ENCODE measurements around the gene CILP. TPM values are rescaled to one million over a fixed set of nuclear protein-coding genes. Genes with fewer than 3 reads are reported as not detected.

CILP gene
- total and polyA plus RNA-seq, 2 of the 13 experiments (the other 11 are each of a cell fraction or from before 2014, with no cell fraction given) = 0.03 TPM; not detected in 1

- Histone ChIP-seq H3K27ac (ENCODE audit: extremely low read length, insufficient read depth, low read length) (no peak overlapping the region), H3K4me1 (ENCODE audit: insufficient read depth, low read length) (peaks cover 23% of the 10 kb centered on the region; the same call in 1 of the 2 replicates), H3K27me3 (ENCODE audit: control insufficient read depth in 1 of 2, insufficient read depth in 2 of 2, low read length in 2 of 2) (no peaks in the 10 kb centered on the region; a peak in 1 of 5 replicates), H3K36me3 (replicated peaks in 1 of 2; ENCODE audit: control insufficient read depth in 1 of 2, insufficient read depth in 2 of 2, low read length in 2 of 2) (no peaks in the 10 kb centered on the region), H3K4me2 (ENCODE audit: low read depth, low read length) (no peak overlapping the region), H2AFZ (ENCODE audit: low read length) (no peak overlapping the region), H3K9ac (ENCODE audit: insufficient read depth, low read depth, low read length) (no peak overlapping the region), H3K79me2 (ENCODE audit: insufficient read depth, low read length) (no peaks in the 10 kb centered on the region), H3K4me3 (replicated peaks in 1 of 3; ENCODE audit: insufficient read depth in 1 of 3, low read depth in 2 of 3, low read length in 3 of 3) (no peak overlapping the region), H4K20me1 (ENCODE audit: insufficient read depth, low read length) (no peaks in the 10 kb centered on the region), H3K9me3 (ENCODE audit: low read length) (no peaks in the 10 kb centered on the region)
- FAIRE-seq (no peak), DNase-seq (ENCODE audit: low spot score) (peak; percentile 55), ATAC-seq (peak; percentile 81)
- POLR2A ChIA-PET = no interaction called here
- 17% methylated on average over 2 of the region's 5 CpGs for WGBS (ENCODE audit: low lambda C conversion rate)
- in situ Hi-C loops (cut with HindIII; ENCODE audit: extremely low pct_ligation_motif_present, low pct_unique_long_range_greater_than_20kb) (no loop called here), intact Hi-C loops (cut with micrococcal nuclease; ENCODE audit: unreplicated experiment) (no loop called here)
- CTCF ChIA-PET (ENCODE audit: low intra/inter-chr PET ratio, low total read pairs) = no interaction called here
- TF ChIP-seq NONO (IDR thresholded peaks at IDR 0.05) = no peak
- TF ChIP-seq NONO (CRISPR knock-in tag; conservative IDR thresholded peaks at IDR 0.05) = no peak
- no peak for TF ChIP-seq ZNF343 (CRISPR knock-in tag; IDR thresholded peaks at IDR 0.05)
- peak; percentile 78 for TF ChIP-seq NFYC (CRISPR knock-in tag; IDR thresholded peaks at IDR 0.05)
- TF ChIP-seq POLR2G (IDR thresholded peaks at IDR 0.05; ENCODE audit: low read depth, low read length) = no peak
- TF ChIP-seq ZBTB14 (CRISPR knock-in tag; IDR thresholded peaks at IDR 0.05) = no peak
- TF ChIP-seq NFYB (CRISPR knock-in tag; IDR thresholded peaks at IDR 0.05) = peak; percentile 74
- no peak for TF ChIP-seq DNMT1 (CRISPR knock-in tag; IDR thresholded peaks at IDR 0.05)
- TF ChIP-seq ZNF143 (CRISPR knock-in tag; IDR thresholded peaks at IDR 0.05) = no peak
- TF ChIP-seq XBP1 (CRISPR knock-in tag; IDR thresholded peaks at IDR 0.05) = no peak
- no peak for TF ChIP-seq ZNF704 (CRISPR knock-in tag; IDR thresholded peaks at IDR 0.05; ENCODE audit: borderline replicate concordance)
- TF ChIP-seq TFE3 (CRISPR knock-in tag; IDR thresholded peaks at IDR 0.05) = no peak
- no peak for TF ChIP-seq ZNF572 (CRISPR knock-in tag; IDR thresholded peaks at IDR 0.05)
- no peak for TF ChIP-seq CBX2 (IDR thresholded peaks at IDR 0.05; ENCODE audit: low read depth, low read length)
- no peak for TF ChIP-seq CBX2 (CRISPR knock-in tag; IDR thresholded peaks at IDR 0.05; ENCODE audit: low read depth)
- no peak for TF ChIP-seq NFRKB (IDR thresholded peaks at IDR 0.05)
- no TSS peak for BruUV-seq (replicated peaks)
Observed at GRCh38 chr15:65192016-65192415, 19.3 kb downstream of the CILP start.
